HG03575 (cell line): Measurements from ENCODE around the gene GPATCH4.
"Not testable (repeated sequence)": the region's sequence is repeated elsewhere in the genome, so short reads cannot be mapped to it uniquely, and the experiment has no call there.

Experiments
- ATAC-seq: cut with Tn5 transposase; IDR thresholded peaks from one replicate; pipeline ENCODE4 v1.9.1; 2021; ENCODE audit not compliant: unreplicated experiment, insufficient number of reproducible peaks, low FRiP score; ENCODE audit errors: extremely low read depth

The GPATCH4 gene

DNA sequence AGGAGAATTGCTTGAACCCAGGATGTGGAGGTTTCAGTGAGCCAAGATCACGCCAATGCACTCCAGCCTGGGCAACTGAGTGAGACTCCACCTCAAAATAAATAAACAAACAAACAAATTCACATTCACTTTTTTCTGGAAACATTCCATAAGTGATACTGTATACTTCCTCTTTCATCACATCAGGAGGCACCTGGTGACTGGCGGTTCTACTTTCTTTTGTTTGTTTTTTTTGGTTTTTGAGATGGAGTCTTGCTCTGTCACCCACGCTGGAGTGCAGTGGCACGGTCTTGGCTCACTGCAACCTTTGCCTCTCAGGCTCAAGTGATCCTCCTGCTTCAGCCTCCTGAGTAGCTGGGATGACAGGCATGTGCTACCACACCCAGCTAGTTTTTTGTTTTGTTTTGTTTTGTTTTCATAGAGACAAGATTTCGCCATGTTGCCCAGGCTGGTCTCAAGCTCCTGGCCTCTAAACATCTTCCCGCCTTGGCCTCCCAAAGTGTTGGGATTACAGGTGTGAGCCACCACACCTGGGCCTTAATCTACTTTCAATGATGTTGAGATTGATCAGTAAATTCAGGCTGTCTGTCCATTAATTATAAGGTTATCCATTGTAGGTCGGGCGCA lies 28.7 kb upstream of the GPATCH4 start:
- no peak for ATAC-seq

DNA sequence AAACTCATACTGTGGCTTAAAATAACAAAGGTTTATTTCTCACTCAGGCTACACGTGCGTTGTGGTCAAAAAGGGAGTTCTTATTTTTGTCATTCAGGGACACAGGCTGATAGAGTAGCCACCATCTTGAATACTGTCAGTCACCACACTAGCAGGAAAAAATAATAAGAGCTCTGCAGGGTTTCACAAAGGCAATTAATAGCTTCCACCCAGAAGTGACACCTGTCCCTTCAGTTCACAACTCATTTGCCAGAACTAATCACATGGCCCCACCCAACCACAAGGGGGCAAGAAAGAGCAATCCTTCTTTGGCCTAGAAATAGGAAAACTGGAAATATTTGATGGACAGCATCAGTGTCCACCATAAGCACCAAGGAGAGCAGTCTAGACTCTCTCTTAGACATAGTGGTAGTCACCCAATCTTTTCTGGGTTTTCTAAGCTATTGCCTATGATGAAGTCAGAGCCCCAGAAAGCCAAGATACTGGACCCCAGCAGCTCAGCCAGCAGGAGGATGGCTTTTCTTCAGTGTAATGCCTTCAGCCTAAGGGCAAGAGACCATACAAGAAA lies 26.1 kb upstream of the GPATCH4 start:
- ATAC-seq, result no peak

DNA sequence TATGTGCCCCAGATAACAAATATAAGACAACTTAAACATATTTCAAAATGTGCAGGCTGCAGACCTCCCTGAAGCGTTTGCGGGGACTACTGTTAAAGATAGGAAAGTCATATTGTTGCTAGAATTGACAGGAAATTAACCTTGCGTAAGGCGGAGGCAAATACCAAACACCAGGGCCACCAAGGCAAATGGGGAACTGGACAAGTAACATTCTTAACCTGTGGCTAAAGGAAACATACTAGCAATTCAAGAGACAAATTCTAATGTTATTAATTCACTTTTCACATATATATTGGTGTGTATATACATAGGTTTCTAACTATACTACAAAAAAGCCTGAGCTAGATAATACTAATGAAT lies 24.8 kb upstream of the GPATCH4 start:
- no peak for ATAC-seq

DNA sequence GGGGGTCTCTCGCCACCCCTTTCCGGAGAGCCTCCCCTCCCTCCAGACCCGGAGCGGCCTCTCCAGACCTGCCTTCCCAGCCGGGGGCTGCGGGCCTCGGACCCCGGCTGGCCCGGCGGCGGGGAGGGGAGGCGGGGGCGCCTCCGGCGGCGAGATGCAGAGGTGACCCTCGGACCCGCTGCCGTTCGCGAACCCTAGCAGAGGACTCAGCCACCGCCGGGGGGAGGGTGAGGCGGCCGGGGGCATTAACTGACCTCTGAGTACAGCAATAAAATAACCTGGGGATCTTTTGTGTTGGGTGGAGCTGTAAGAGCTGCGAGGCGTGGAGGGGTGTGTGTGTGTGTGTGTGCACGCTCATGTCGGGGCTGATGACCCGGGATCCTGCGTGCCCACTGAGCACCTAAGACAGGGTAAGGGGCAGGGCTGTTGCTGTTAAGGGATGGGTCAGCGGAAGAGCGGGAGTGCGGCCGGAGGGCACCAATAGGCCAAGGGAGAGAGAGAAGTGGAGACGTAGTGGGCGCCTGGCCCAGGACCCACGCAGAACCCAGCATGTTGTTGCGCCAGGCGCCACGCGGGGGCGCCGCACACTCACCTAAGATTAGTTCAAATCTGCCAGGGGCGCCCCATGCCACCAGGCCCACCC lies 24.3 kb upstream of the GPATCH4 start:
- no peak for ATAC-seq

DNA sequence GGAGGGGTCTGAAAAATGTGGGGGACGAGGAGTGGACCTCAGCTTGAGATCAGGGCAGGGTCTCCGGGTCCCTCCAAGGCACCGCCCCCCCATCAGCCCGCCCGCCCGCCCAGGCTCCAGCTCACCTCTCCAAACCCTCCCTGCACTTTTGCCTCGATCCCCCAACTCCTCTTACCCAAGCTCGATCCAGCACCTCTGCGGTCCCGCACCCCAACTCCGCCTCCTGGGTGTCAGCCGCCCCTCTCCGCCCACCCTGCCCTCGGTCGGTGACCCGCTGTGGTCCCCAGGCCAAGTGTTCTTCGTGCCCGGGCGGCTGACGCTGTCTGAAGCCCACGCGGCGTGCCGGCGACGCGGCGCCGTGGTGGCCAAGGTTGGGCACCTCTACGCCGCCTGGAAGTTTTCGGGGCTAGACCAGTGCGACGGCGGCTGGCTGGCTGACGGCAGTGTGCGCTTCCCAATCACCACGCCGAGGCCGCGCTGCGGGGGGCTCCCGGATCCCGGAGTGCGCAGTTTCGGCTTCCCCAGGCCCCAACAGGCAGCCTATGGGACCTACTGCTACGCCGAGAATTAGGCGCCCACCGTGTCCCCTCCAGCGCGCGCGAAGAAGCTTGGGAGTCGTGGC lies 23.6 kb upstream of the GPATCH4 start:
- no peak for ATAC-seq

DNA sequence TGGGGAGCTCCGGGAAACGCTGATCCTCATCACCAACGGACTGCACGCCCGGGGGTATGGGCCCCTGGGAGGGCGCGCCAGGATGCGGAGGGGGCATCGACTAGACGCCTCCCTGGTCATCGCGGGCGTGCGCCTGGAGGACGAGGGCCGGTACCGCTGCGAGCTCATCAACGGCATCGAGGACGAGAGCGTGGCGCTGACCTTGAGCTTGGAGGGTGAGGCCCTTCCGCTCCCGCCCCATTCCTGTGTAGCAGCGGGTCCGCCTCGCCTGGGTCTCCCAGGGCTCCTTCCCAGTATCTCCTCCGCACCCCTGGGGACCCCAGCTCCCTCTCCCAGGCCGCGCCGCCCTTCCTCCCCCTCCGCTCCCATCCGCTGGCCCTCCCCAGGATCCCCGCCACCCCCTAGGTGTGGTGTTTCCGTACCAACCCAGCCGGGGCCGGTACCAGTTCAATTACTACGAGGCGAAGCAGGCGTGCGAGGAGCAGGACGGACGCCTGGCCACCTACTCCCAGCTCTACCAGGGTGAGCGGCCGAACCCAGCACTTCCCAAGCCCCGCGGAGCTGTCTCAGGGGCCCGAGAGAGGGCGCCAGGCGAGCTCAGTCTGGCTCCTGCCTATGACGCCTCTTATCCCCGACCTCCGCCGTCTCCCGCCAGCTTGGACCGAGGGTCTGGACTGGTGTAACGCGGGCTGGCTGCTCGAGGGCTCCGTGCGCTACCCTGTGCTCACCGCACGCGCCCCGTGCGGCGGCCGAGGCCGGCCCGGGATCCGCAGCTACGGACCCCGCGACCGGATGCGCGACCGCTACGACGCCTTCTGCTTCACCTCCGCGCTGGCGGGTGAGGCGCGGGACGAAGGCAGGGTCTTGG lies 22.9 kb upstream of the GPATCH4 start:
- ATAC-seq, result no peak

DNA sequence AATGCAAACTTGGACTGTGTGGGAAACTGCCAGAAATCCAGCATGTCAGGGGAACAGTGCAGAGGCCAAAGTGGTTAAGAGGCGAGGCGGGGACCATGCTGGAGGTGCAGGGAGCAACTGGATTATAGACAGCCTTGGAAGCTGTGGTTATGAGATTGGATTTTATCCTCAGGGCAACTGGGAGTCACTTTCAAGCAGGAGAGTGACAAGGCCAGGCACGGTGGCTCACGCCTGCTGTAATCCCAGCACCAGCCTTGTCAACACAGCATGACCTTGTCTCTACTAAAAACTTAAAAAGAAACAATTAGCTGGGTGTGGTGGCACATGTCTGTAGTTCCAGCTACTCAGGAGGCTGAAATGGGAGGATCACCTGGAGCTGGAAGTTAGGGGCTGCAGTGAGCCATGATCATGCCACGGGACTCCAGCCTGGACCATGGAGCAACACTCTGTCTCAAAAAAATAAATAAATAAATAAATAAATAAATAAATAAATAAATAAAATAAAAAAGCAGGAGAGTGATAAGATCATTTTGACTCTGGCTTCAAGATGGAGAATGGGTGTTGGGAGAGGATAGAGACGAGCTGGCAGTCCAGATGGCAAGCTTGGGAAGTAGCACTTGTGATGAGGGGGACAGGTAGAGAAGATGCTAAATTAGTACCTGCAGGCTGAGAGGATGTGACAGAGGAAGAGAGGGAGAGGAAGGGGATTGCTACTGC lies 21.5 kb upstream of the GPATCH4 start:
- ATAC-seq, result no peak

DNA sequence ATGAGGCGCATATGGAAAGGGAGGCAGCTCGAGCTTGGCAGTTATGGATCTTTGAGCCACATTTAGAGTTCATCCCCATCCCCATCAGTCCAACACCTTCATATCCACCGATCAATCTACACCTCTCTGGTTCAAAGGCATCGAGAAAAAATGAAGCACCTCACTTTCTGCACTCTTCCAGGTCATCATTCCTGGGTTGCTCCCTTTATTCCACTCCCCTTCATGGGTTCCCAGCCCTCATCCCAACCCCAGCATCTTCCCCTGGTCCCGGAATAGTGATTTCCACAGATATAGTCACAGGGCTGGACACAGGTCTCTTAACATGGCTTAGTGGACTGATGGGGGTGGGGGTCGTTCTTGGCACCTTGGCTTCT lies 18.3 kb upstream of the GPATCH4 start:
- no peak for ATAC-seq

DNA sequence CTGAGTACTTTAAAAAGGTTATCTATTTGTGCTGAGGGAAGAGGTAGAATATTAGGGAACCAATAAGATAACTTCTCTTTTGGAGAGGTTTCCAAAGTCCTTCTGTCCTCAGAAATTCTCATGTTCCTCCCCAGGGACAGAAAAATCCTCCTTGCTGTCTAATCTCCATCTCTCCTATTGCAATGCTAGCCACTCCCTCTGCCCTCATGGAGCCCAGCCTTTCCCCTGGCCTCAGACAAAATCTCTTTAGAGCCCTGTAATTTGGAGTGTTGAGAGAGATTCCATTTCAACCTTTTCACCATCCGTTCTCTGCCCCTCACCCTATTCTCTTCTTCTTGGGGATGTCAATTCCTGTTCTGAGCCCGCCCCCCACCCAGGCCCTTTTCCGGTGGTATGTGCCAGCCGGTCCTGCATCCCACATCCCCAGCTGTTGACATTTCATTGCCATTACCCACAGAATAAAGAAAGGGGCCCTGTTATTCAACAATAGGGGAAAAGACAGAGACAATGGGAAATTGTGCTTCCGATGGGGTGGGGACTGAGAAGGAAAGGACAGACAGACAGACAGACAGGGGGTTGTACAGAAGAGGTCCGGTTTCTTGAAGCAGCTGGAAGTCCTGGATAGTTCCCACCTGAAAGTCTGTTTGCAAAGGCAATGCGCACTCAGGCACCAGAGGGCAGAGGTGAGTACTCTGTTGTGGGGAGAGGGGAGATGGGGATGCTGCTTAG lies 17.7 kb upstream of the GPATCH4 start, which contains the start of gene HAPLN2:
Gene HAPLN2 (plus strand): TSS at position 563 of the 729 bp plus-strand sequence. CDS start 4,076 bp downstream, outside the sequence.
- no peak for ATAC-seq

DNA sequence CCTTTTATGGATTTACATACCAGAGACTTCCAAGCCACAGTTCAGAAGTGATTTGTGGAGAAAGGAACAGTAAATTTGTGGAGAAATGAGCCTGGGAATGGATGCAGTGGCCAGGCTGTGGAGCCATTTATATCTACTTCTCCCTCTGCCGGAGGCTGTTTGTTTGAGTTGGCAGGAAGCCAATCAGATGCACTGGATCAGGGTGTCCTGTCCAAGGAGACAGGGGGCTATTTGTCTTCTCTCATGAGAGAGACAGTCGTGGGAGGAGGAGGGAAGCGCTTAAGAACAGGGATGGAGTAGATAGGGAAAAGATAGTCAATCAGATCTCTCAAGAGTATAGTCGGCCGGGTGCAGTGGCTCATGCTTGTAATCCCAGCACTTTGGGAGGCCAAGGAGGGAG lies 15.2 kb upstream of the GPATCH4 start:
- no peak for ATAC-seq

DNA sequence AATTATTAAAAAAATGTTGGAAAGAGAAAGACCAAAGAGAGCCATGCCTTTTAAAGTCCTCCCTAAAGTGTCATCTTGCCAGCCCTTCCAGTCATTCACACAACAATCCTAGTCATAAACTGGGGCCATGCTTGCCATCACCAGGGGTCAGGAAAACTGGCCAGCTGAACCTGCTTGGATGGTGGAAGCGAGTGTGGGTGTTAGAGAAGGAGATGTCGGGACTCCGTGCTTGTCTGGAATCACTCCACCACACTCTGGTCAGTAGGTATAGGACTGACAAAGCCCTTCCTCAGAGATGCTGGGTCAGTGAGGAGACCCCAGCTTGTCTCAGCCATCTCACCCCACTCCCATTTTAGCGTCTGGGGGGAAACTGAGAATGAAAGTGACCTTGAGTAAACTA lies 14.7 kb upstream of the GPATCH4 start:
- no peak for ATAC-seq

DNA sequence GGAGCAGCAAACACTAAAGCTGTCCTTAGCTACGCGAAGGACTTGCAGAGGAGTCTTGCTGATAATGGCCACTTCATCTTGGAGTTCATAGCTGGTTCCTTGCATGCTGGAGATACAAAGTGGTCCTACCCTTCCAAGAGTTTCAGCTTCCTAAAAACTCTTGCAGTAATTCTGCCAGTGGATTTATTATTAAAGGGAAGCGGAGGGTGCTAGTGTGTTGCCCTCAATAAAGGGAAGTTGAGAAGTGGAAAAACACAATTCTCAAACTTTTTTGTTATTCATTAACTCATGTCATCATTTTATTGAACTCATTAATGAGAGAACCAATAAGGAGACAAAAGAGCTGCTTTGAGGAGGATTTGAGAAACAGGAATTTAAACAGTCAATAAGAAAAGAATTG lies 11.4 kb upstream of the GPATCH4 start:
- no peak for ATAC-seq

DNA sequence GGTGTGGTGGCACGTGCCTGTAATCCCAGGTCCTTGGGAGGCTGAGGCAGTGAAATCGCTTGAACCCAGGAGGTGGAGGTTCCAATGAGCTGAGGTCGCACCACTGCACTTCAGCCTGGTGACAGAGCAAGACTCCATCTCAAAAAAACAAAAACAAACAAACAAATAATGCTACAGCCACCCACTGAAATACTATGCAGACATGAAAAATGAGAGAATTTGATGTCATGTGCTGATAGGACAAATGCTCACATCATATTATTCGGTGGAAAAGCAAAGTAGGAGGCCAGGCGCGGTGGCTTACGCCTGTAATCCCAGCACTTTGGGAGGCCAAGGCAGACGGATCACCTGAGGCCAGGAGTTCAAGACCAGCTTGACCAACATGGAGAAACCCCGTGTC lies 8.8 kb upstream of the GPATCH4 start:
- ATAC-seq, result not testable (repeated sequence)

DNA sequence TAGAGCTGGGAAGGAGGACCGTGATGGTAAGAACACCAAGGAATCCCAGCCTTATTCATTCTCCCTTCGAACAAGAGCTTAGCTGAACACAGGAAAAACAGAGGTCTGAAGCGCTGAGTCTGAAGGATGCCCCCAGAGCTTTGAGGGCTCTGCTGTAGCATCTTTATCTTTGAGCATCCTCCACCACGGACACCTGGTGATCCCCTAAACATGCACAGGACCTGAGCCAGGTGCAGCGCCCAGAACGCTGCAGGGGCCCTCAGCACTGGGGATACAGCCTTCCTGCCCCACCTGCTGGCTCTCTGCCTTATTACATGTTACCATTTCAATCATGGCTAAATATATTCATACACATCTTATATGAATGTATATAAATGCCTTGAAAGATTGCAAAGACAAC lies 7.7 kb upstream of the GPATCH4 start:
- no peak for ATAC-seq

DNA sequence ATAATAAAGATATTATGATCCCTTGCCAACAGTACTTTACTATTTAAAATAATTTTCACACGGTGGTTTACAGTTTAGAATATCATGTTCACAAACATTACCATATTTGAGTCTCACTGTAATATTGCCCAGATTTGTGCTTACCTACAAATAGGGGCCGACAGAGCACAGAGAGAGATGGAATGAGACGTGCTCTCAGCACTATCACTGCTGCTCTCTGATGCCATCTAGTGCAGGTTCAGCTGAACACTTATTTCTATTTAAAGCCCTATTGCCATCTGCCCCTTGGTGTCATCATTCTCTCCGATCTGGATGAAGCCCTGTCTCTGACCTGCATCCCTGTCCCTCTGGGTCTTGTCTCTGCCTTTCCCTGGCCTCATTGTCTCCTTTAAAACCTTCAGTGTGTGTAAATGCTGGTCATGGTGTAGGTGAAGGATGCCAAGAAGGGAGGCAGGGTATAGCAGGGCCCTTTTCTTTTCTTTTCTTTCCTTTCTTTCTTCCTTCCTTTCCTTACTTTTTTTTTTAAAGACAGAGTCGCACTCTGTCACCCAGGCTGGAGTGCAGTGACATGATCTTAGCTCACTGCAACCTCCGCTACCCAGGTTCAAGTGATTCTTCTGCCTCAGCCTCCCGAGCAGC lies 6.9 kb upstream of the GPATCH4 start:
- ATAC-seq, result no peak

DNA sequence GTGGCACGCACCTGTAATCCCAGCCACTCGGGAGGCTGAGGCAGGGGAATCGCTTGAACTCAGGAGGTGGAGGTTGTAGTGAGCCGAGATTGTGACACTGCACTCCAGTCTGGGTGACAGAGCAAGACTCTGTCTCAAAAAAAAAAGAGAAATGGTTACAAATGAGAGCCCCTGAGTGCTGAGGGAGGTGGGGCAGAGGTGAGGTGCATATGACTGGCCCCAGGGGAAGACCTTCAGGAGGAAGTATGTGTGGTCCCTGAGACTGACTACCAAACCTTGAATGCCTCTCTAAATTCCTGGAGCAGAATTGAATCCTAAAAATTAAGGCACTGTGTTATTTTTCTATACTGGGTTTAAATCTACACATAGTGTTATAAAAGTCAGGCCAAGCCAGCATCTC lies 6.1 kb upstream of the GPATCH4 start:
- not testable (repeated sequence) for ATAC-seq

DNA sequence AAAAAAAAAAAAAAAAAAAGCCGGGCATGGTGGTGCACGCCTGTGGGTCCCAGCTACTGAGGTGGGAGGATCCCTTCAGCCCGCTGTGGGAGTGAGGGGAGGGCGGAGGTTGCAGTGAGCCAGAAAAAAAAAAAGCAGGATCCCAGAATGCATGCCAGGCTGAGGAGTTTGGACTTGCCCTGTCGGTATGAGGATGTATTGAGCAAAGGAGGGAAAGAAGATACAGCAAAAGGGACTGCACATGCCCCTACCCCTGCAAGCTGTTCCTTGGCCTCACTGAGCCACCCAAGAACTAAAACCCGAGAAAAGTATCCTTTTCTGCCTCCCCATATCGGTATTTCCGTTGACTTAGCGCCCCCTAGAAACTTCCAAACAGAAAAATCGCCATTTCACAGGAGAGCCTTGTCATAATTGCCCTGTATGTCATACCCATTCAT lies 1.3 kb upstream of the GPATCH4 start:
- ATAC-seq, result no peak

DNA sequence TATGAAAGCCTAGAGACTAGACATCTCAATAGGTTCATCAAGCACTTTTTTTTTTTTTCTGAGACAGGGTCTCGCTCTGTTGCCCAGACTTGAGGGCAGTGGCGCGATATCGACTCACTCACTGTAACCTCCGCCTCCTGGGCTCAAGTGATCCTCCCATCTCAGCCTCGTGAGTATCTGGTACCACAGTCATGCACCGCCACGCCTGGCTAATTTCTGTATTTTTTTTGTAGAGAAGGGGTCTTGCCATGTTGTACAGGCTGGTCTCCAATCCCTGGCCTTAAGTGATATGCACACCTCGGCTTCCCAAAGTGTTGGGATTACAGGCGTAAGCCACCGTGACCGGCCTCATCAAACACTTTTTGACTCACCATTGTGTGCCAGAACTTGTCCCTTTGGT lies 613 bp upstream of the GPATCH4 start:
- ATAC-seq, result no peak
